ENCODE measurements around the gene RIOK2. TPM values are rescaled to one million over a fixed set of nuclear protein-coding genes. Genes with fewer than 3 reads are reported as not detected.
"Not testable (repeated sequence)": the region's sequence is repeated elsewhere in the genome, so short reads cannot be mapped to it uniquely, and the experiment has no call there.

RIOK2 gene
- polyA plus RNA-seq, 6 donors from 2014 or later, result 9.8 to 23.3 (median 12.6) TPM

GRCh38 chr5:97192580-97193354 is 9.7 kb upstream of the RIOK2 start:
- H3K4me3 Mint-ChIP-seq, result peak overlapping the region in 4 of 8 donors; percentile 24 to 78 (median 44)

GRCh38 chr5:97191893-97192292 is 8.8 kb upstream of the RIOK2 start:
- Mint-ChIP-seq H3K27me3 (no peaks in the 10 kb centered on the region), H3K36me3 (peaks cover 39 to 59% of the 10 kb centered on the region in 2 donors), H3K4me1 (peaks cover 28 to 41% (median 30%) of the 10 kb centered on the region in 3 donors), H3K9me3 (peaks cover 7 to 18% (median 12%) of the 10 kb centered on the region in 7 donors), H3K4me3 (peak overlapping the region in 1 of 8 donors; percentile 69), H3K27ac (peak overlapping the region in 1 of 6 donors; percentile 82)
- no peak for DNase-seq
- no peak for ATAC-seq (ENCODE audit: low read depth in 2 of 2)

More at GRCh38 chr5:97192580-97193354, 9.7 kb upstream of the RIOK2 start:
- Mint-ChIP-seq H3K36me3 (peaks cover 47 to 60% of the 10 kb centered on the region in 2 donors), H3K27ac (peak overlapping the region in 3 of 6 donors; percentile 39 to 82 (median 66)), H3K27me3 (no peaks in the 10 kb centered on the region), H3K4me1 (peaks cover 28 to 41% (median 30%) of the 10 kb centered on the region in 3 donors), H3K9me3 (peaks cover 7 to 18% (median 12%) of the 10 kb centered on the region in 7 donors)
- ATAC-seq (ENCODE audit: low read depth in 2 of 2), result peak; percentile 49 to 90
- DNase-seq, result peak; percentile 9

- not testable (repeated sequence) for H3K27me3 Mint-ChIP-seq; ATAC-seq (ENCODE audit: low read depth in 2 of 2); DNase-seq; H3K4me3 Mint-ChIP-seq
- Mint-ChIP-seq H3K4me1 (peaks cover 29 to 41% (median 30%) of the 10 kb centered on the region in 3 donors), H3K27ac (peak overlapping the region in 1 of 6 donors; percentile 55), H3K36me3 (peaks cover 37 to 69% of the 10 kb centered on the region in 2 donors), H3K9me3 (peaks cover 7 to 18% (median 12%) of the 10 kb centered on the region in 7 donors)
These were observed 6.5 kb upstream of the RIOK2 start for GRCh38 chr5:97189523-97189922.

GRCh38 chr5:97183930-97184213 is 825 bp upstream of the RIOK2 start:
- no peaks in the 10 kb centered on the region for H3K27me3 Mint-ChIP-seq
- no peak for DNase-seq
- peaks cover 0 to 4% (median 0%) of the 10 kb centered on the region in 7 donors for H3K9me3 Mint-ChIP-seq
- peaks cover 33 to 39% (median 37%) of the 10 kb centered on the region in 3 donors for H3K4me1 Mint-ChIP-seq
- ATAC-seq (ENCODE audit: low read depth in 2 of 2), result no peak
- H3K27ac Mint-ChIP-seq, result peak overlapping the region; percentile 97 to 99 (median 99)
- peaks cover 5 to 23% of the 10 kb centered on the region in 2 donors for H3K36me3 Mint-ChIP-seq
- peak overlapping the region; percentile 84 to 98 (median 94) for H3K4me3 Mint-ChIP-seq

GRCh38 chr5:97182571-97183099 is 412 bp downstream of the RIOK2 start:
- peaks cover 0 to 23% of the 10 kb centered on the region in 2 donors for H3K36me3 Mint-ChIP-seq
- no peaks in the 10 kb centered on the region for H3K27me3 Mint-ChIP-seq
- H3K4me1 Mint-ChIP-seq, result peaks cover 37 to 44% (median 40%) of the 10 kb centered on the region in 3 donors
- peak overlapping the region; percentile 84 to 98 (median 94) for H3K4me3 Mint-ChIP-seq
- DNase-seq (no peak), ATAC-seq (ENCODE audit: low read depth in 2 of 2) (no peak)
- peak overlapping the region; percentile 97 to 99 (median 99) for H3K27ac Mint-ChIP-seq
- peaks cover 0 to 2% (median 0%) of the 10 kb centered on the region in 7 donors for H3K9me3 Mint-ChIP-seq

- H3K4me1 Mint-ChIP-seq, result peaks cover 37 to 44% (median 40%) of the 10 kb centered on the region in 3 donors
- peak overlapping the region; percentile 84 to 98 (median 94) for H3K4me3 Mint-ChIP-seq
- H3K27me3 Mint-ChIP-seq, result no peaks in the 10 kb centered on the region
- peaks cover 0 to 2% (median 0%) of the 10 kb centered on the region in 7 donors for H3K9me3 Mint-ChIP-seq
- H3K27ac Mint-ChIP-seq, result peak overlapping the region; percentile 0 to 99 (median 98)
- no peak for ATAC-seq (ENCODE audit: low read depth in 2 of 2)
- no peak for DNase-seq
- H3K36me3 Mint-ChIP-seq, result peaks cover 0 to 22% of the 10 kb centered on the region in 2 donors
These were observed 1.0 kb downstream of the RIOK2 start for GRCh38 chr5:97181856-97182545.

GRCh38 chr5:97179457-97179856 is 3.6 kb downstream of the RIOK2 start:
- not testable (repeated sequence) for H3K27ac Mint-ChIP-seq; ATAC-seq (ENCODE audit: low read depth in 2 of 2); H3K27me3 Mint-ChIP-seq; DNase-seq; H3K9me3 Mint-ChIP-seq
- H3K4me3 Mint-ChIP-seq, result peak overlapping the region in 1 of 8 donors; percentile 15
- peaks cover 0 to 18% of the 10 kb centered on the region in 2 donors for H3K36me3 Mint-ChIP-seq
- H3K4me1 Mint-ChIP-seq, result peaks cover 38 to 43% (median 42%) of the 10 kb centered on the region in 3 donors

- peak overlapping the region in 3 of 6 donors; percentile 13 to 65 (median 36) for H3K27ac Mint-ChIP-seq
- no peaks in the 10 kb centered on the region for H3K27me3 Mint-ChIP-seq
- no peak overlapping the region for H3K4me3 Mint-ChIP-seq
- no peaks in the 10 kb centered on the region for H3K9me3 Mint-ChIP-seq
- H3K36me3 Mint-ChIP-seq, result peaks cover 13 to 25% of the 10 kb centered on the region in 2 donors
- H3K4me1 Mint-ChIP-seq, result peaks cover 8 to 14% (median 10%) of the 10 kb centered on the region in 3 donors
- ATAC-seq (ENCODE audit: low read depth in 2 of 2), result no peak
- DNase-seq, result no peak
These were observed 10.8 kb downstream of the RIOK2 start for GRCh38 chr5:97172227-97172626.

GRCh38 chr5:97171703-97172102 is 11.3 kb downstream of the RIOK2 start:
- Mint-ChIP-seq H3K36me3 (peaks cover 13 to 25% of the 10 kb centered on the region in 2 donors), H3K27me3 (no peaks in the 10 kb centered on the region), H3K27ac (peak overlapping the region in 2 of 6 donors; percentile 21 to 36), H3K4me3 (no peak overlapping the region), H3K9me3 (no peaks in the 10 kb centered on the region), H3K4me1 (peaks cover 10 to 14% (median 12%) of the 10 kb centered on the region in 3 donors)
- no peak for DNase-seq
- ATAC-seq (ENCODE audit: low read depth in 2 of 2), result no peak

GRCh38 chr5:97167435-97167834 is 15.6 kb downstream of the RIOK2 start:
- Mint-ChIP-seq H3K27ac (peak overlapping the region; percentile 89 to 97 (median 94)), H3K36me3 (peaks cover 9 to 14% of the 10 kb centered on the region in 2 donors), H3K4me1 (peaks cover 7 to 14% (median 10%) of the 10 kb centered on the region in 3 donors), H3K9me3 (no peaks in the 10 kb centered on the region), H3K27me3 (no peaks in the 10 kb centered on the region), H3K4me3 (peak overlapping the region in 6 of 8 donors; percentile 19 to 69 (median 61))
- ATAC-seq (ENCODE audit: low read depth in 2 of 2) (peak; percentile 79 to 88), DNase-seq (peak; percentile 20)

- Mint-ChIP-seq H3K4me1 (peaks cover 6 to 14% (median 7%) of the 10 kb centered on the region in 3 donors), H3K27me3 (no peaks in the 10 kb centered on the region), H3K27ac (peak overlapping the region in 2 of 6 donors; percentile 55 to 90), H3K4me3 (no peak overlapping the region), H3K9me3 (no peaks in the 10 kb centered on the region), H3K36me3 (no peaks in the 10 kb centered on the region)
- DNase-seq (no peak), ATAC-seq (ENCODE audit: low read depth in 2 of 2) (no peak)
These were observed 17.3 kb downstream of the RIOK2 start for GRCh38 chr5:97165726-97166125.

GRCh38 chr5:97164846-97165245 is 18.2 kb downstream of the RIOK2 start:
- Mint-ChIP-seq H3K4me1 (peaks cover 6 to 14% (median 7%) of the 10 kb centered on the region in 3 donors), H3K4me3 (no peak overlapping the region), H3K27me3 (no peaks in the 10 kb centered on the region), H3K27ac (no peak overlapping the region), H3K36me3 (peaks cover 0 to 1% of the 10 kb centered on the region in 2 donors), H3K9me3 (no peaks in the 10 kb centered on the region)
- DNase-seq (no peak), ATAC-seq (ENCODE audit: low read depth in 2 of 2) (no peak)

GRCh38 chr5:97163790-97164285 is 19.2 kb downstream of the RIOK2 start:
- ATAC-seq (ENCODE audit: low read depth in 2 of 2), result no peak
- Mint-ChIP-seq H3K4me3 (no peak overlapping the region), H3K27me3 (no peaks in the 10 kb centered on the region)

More at GRCh38 chr5:97163790-97164285, 19.2 kb downstream of the RIOK2 start:
- Mint-ChIP-seq H3K9me3 (peaks cover 0 to under 1% (median 0%) of the 10 kb centered on the region in 7 donors), H3K4me1 (peaks cover 6 to 16% (median 7%) of the 10 kb centered on the region in 3 donors), H3K36me3 (peaks cover 3 to 12% of the 10 kb centered on the region in 2 donors), H3K27ac (peak overlapping the region in 2 of 6 donors; percentile 47 to 50)
- DNase-seq, result no peak

Measured in naive B cell (primary cell).